OCI-LY1 (cell line): Measurements from ENCODE around the gene MKI67.

Experiments used
- H2AFZ ChIP-seq: fragments of 200-600 bp; sonication (generic), shearing (Covaris generic); 2 replicates; pipeline ENCODE4 v1.6.0; 2014; ENCODE audit warnings: antibody characterized with exemption, mild to moderate bottlenecking, low read length
- H3F3A ChIP-seq: fragments of 200-600 bp; sonication (generic), shearing (Covaris generic); 2 replicates; pipeline ENCODE4 v1.6.0; 2014; ENCODE audit warnings: mild to moderate bottlenecking, antibody characterized with exemption, low read length, moderate library complexity; ENCODE audit not compliant: insufficient read depth
- H3K27ac ChIP-seq: fragments of 200-600 bp; sonication (generic); 2 replicates; pipeline ENCODE4 v1.5.1; 2014; ENCODE audit warnings: low read length, mixed run types, mild to moderate bottlenecking, low read depth; ENCODE audit not compliant: poor library complexity, severe bottlenecking
- H3K27me3 ChIP-seq: fragments of 200-600 bp; sonication (generic); 2 replicates; pipeline ENCODE4 v1.6.0; 2014; ENCODE audit warnings: antibody characterized with exemption, mild to moderate bottlenecking, low read length, moderate library complexity; ENCODE audit not compliant: insufficient read depth
- H3K36me3 ChIP-seq: fragments of 200-600 bp; sonication (generic); 2 replicates; pipeline ENCODE4 v1.6.1; 2014; ENCODE audit warnings: mild to moderate bottlenecking, antibody characterized with exemption, low read length, moderate library complexity, mixed read lengths; ENCODE audit not compliant: insufficient read depth
- H3K4me1 ChIP-seq: fragments of 200-600 bp; sonication (generic); 2 replicates; pipeline ENCODE4 v1.5.1; 2014; ENCODE audit warnings: mild to moderate bottlenecking, low read length, moderate library complexity; ENCODE audit not compliant: insufficient read depth, severe bottlenecking
- H3K4me2 ChIP-seq: fragments of 200-600 bp; sonication (generic), shearing (Covaris generic); 2 replicates; pipeline ENCODE4 v1.6.1; 2014; ENCODE audit warnings: low read length
- H3K4me3 ChIP-seq: fragments of 200-600 bp; sonication (generic); 2 replicates; pipeline ENCODE4 v1.5.1; 2014; ENCODE audit warnings: low read length, low read depth, mild to moderate bottlenecking, mixed read lengths; ENCODE audit not compliant: poor library complexity, severe bottlenecking
- H3K79me2 ChIP-seq: fragments of 200-600 bp; shearing (Covaris generic); 2 replicates; pipeline ENCODE4 v1.6.1; 2016; ENCODE audit warnings: mixed run types, low read length, mixed read lengths; ENCODE audit not compliant: insufficient read depth
- H3K9ac ChIP-seq: fragments of 200-600 bp; sonication (generic), shearing (Covaris generic); 2 replicates; pipeline ENCODE4 v1.6.1; 2014; ENCODE audit warnings: mild to moderate bottlenecking, low read length, mixed read lengths
- H3K9me2 ChIP-seq: fragments of 200-600 bp; sonication (generic), shearing (Covaris generic); 2 replicates; pipeline ENCODE4 v1.6.1; 2014; ENCODE audit warnings: low read depth, mild to moderate bottlenecking, low read length, mixed read lengths
- H3K9me3 ChIP-seq: fragments of 200-600 bp; shearing (Covaris generic); 2 replicates; pipeline ENCODE4 v1.6.1; 2014; ENCODE audit warnings: low read length, mixed read lengths
- H4K20me1 ChIP-seq: fragments of 200-600 bp; sonication (generic), shearing (Covaris generic); 2 replicates; pipeline ENCODE4 v1.6.0; 2016; ENCODE audit warnings: mild to moderate bottlenecking, low read length; ENCODE audit not compliant: insufficient read depth
- EZH2 ChIP-seq: fragments of 200-600 bp; sonication (generic), shearing (Covaris generic); IDR thresholded peaks from 2 replicates; pipeline ENCODE4 v1.8.0; 2017; ENCODE audit warnings: borderline replicate concordance, mixed run types, mild to moderate bottlenecking, antibody characterized with exemption, low read length, moderate library complexity, mixed read lengths
- TF ChIP-seq, protein P1 (sequence below): fragments of 200-600 bp; sonication (generic), shearing (Covaris generic); IDR thresholded peaks from 2 replicates; pipeline ENCODE4 v1.5.1; 2017; ENCODE audit warnings: mild to moderate bottlenecking, antibody characterized with exemption, low read length, moderate library complexity, mixed read lengths

The MKI67 gene

DNA sequence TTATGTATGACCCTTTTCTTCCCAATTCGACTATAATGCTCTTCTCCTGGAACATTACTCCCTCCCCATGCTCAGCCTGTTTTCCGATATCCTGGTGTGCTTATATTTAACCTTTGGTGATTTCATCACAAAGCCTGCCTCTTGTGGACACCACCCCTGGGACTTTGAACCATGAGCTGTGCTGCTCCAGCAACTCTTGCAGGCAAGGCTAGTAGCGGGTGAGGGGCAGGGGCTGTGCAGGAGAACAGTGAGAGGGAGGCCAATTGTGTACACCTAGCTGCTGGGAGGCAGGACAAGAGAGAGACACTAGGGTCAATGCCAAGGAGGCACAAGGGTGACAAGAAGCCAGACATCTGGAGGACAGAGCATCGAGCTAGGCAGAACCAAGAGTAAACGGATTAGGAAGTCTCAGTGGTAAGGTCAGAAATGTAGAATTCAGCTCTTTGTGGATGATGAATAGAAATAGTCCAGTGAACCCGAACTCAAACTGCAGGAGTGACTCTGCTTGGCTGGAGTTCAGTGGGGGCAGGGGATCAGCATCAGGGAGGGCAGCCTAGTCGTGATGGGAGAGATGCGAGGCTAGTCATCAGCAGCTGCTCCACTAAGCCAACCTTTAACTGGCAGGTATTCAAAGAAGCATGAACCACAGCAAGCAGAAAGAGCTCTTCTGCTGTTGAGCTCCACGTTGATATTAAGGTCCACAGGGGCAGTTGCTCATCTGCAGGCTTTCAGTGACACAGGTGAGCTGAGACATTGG lies 31.0 kb upstream of the MKI67 start:
- H2AFZ ChIP-seq, result no peak overlapping the region

DNA sequence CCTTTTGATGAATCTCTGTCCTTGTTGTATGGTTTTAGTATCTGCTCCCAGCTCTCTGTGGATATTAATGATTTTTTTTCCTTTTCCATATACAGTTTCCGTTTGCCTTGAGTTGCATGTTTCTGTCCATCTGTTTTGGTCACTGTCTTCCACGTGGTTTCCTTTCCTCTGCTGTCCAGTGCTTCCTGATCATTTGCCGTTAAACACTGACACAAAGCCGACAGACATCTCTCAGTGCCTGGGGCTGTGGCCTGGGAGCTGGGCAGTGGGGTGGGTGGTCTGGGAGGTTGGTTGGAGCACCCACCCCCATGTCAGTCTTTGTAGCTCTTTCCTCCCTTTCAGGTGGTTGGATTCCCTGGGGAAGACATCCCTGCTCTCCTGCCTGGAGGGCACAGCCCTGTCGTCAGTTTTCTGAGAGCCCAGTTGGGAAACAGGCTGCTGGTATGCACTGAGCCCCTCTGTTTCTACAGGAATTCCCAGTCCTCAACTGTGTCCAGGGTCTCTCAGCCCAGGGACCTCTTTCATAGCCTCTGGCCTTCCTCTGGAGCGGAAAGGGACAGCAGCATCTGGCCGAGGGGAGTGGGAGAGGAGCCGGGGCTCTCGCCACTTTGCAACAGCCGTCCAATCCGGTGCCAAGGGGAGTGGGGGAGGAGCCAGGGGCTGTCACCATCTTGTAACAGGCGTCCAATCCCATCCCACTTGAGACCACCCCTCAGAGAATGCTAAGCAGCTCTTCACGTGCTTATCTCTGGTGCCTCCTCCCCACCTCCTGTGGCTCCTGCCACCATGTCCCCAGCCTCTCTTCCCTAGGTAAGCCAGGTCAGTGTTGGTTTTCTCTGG lies 26.7 kb upstream of the MKI67 start:
- no peaks in the 10 kb centered on the region for H4K20me1 ChIP-seq

More for the DNA sequence above, 31.0 kb upstream of the MKI67 start:
- Histone ChIP-seq H3K27ac (no peak overlapping the region), H3K9me2 (no peaks in the 10 kb centered on the region), H3K9ac (no peak overlapping the region), H3K27me3 (no peaks in the 10 kb centered on the region), H3F3A (no peaks in the 10 kb centered on the region), H3K4me1 (no peaks in the 10 kb centered on the region), H4K20me1 (no peaks in the 10 kb centered on the region), H3K79me2 (no peaks in the 10 kb centered on the region), H3K4me3 (no peak overlapping the region), H3K36me3 (no peaks in the 10 kb centered on the region), H3K9me3 (no peaks in the 10 kb centered on the region), H3K4me2 (no peak overlapping the region)
- TF ChIP-seq EZH2, result no peak
- TF ChIP-seq, protein P1, sequence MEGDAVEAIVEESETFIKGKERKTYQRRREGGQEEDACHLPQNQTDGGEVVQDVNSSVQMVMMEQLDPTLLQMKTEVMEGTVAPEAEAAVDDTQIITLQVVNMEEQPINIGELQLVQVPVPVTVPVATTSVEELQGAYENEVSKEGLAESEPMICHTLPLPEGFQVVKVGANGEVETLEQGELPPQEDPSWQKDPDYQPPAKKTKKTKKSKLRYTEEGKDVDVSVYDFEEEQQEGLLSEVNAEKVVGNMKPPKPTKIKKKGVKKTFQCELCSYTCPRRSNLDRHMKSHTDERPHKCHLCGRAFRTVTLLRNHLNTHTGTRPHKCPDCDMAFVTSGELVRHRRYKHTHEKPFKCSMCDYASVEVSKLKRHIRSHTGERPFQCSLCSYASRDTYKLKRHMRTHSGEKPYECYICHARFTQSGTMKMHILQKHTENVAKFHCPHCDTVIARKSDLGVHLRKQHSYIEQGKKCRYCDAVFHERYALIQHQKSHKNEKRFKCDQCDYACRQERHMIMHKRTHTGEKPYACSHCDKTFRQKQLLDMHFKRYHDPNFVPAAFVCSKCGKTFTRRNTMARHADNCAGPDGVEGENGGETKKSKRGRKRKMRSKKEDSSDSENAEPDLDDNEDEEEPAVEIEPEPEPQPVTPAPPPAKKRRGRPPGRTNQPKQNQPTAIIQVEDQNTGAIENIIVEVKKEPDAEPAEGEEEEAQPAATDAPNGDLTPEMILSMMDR, result no peak

DNA sequence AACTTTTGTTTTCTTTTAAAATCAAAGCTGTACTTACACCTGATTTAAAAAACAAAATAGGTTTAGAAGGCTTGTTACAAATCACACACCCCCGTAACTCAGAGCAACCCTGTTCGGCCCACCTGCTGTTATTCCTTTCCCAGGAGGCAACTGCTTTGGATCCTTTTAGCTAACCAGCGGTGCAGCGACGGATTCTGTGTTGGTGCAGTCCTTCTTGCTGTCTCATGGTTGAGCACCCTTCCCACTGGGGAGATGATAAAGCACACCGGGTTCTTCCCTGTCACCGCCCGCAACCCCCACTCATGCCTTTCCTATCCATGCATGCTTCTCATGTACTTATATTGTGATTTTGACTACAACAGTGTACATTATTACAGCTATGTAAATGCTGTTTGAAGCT lies 24.8 kb upstream of the MKI67 start:
- H3K36me3 ChIP-seq, result no peaks in the 10 kb centered on the region

More for the DNA sequence above, 26.7 kb upstream of the MKI67 start:
- Histone ChIP-seq H3K4me2 (no peak overlapping the region), H2AFZ (no peak overlapping the region), H3K4me3 (no peak overlapping the region), H3K27ac (no peak overlapping the region), H3K9me3 (no peaks in the 10 kb centered on the region), H3K9ac (no peak overlapping the region), H3F3A (no peaks in the 10 kb centered on the region), H3K27me3 (no peaks in the 10 kb centered on the region), H3K36me3 (no peaks in the 10 kb centered on the region), H3K4me1 (peaks cover 4% of the 10 kb centered on the region), H3K9me2 (no peaks in the 10 kb centered on the region), H3K79me2 (no peaks in the 10 kb centered on the region)
- TF ChIP-seq, protein P1, result no peak
- TF ChIP-seq EZH2, result no peak

More for the DNA sequence above, 24.8 kb upstream of the MKI67 start:
- Histone ChIP-seq H3K9me3 (no peaks in the 10 kb centered on the region), H2AFZ (no peak overlapping the region), H3K27me3 (peaks cover under 1% of the 10 kb centered on the region; the same call in 1 of the 2 replicates), H3K79me2 (no peaks in the 10 kb centered on the region), H3K4me2 (no peak overlapping the region), H3K9ac (no peak overlapping the region), H3K9me2 (no peaks in the 10 kb centered on the region), H3K4me3 (no peak overlapping the region), H3K27ac (no peak overlapping the region), H3K4me1 (peaks cover 14% of the 10 kb centered on the region), H4K20me1 (no peaks in the 10 kb centered on the region), H3F3A (no peaks in the 10 kb centered on the region)
- TF ChIP-seq, protein P1, result no peak
- no peak for TF ChIP-seq EZH2
